Measurements from ENCODE around the gene CMIP.

GRCh38 chr16:81435103-81435502 lies 9.5 kb upstream of the CMIP start:
- TF ChIP-seq CTCF (IDR thresholded peaks at IDR 0.05), result no peak
- no peak for TF ChIP-seq POLR2A (IDR thresholded peaks at IDR 0.05)

Measured in right lobe of liver (tissue), 4 donors.